Neural cell (in vitro differentiated cells): ENCODE measurements around the gene C12orf75.

Experiments
- CTCF ChIP-seq: fragments of 450-650 bp; IDR thresholded peaks from 2 replicates; pipeline ENCODE4 v1.5.1; 2014; ENCODE audit warnings: antibody characterized with exemption, mild to moderate bottlenecking, moderate library complexity; ENCODE audit not compliant: poor library complexity, severe bottlenecking
- EP300 ChIP-seq: fragments of 450-650 bp; conservative IDR thresholded peaks from 2 replicates; pipeline ENCODE4 v1.6.1; 2014; ENCODE audit warnings: antibody characterized with exemption, mild to moderate bottlenecking, moderate library complexity; ENCODE audit not compliant: poor library complexity, severe bottlenecking
- EZH2 ChIP-seq: fragments of 200-600, 300-800 bp; shearing (Covaris generic), sonication (generic); IDR thresholded peaks from 2 replicates; pipeline ENCODE4 v1.6.1; 2014; ENCODE audit warnings: antibody characterized with exemption, low read length, borderline replicate concordance, mild to moderate bottlenecking; ENCODE audit not compliant: insufficient read depth, poor library complexity, severe bottlenecking
- POLR2AphosphoS5 ChIP-seq: IDR thresholded peaks from 2 replicates; pipeline ENCODE4 v1.6.1; 2012
- TAF1 ChIP-seq: IDR thresholded peaks from 2 replicates; pipeline ENCODE4 v1.6.1; 2012; ENCODE audit warnings: low read depth

GRCh38 chr12:105365231-105365630 lies 34.7 kb downstream of the C12orf75 start:
- TF ChIP-seq CTCF (no peak), EZH2 (no peak), EP300 (no peak), TAF1 (no peak), POLR2AphosphoS5 (no peak)
